Measurements from ENCODE around the gene FAM186B.

DNA sequence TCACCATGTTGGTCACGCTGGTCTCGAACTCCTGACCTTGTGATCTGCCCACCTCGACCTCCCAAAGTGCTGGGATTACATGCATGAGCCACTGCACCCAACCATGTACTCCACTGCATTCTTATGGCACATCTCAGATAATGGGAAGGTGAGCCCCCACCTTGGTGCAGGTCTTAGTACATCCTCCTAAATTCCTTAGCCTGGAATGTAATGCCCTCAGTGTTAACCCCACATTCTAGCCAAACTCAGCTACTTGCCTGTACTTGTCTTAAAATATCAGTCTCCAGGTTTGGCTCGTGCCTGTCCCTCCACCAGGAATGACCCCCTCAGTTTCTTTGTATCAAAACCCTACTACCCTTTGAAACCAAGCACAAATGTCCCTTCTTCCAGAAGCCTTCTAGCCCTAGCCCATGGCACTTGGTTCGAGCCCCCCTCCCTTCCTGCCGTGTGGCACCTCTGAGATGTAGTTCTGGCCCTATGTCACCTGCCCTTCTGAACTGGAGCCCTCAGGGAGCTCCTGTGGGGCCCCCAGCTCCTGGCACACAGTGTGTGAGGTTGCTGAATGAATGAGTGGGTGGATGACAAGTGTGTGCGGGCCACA lies 58.2 kb downstream of the FAM186B start:
- TF ChIP-seq GATA2 (IDR thresholded peaks at IDR 0.05; ENCODE audit: low read depth, low read length) (no peak), GATA3 (IDR thresholded peaks at IDR 0.05; ENCODE audit: low read depth, low read length) (no peak)

All from SH-SY5Y (cell line).